ENCODE results near the gene PPP6R2.

GRCh38 chr22:50311606-50312351 is 31.3 kb upstream of the PPP6R2 start:
- TF ChIP-seq, protein P1, sequence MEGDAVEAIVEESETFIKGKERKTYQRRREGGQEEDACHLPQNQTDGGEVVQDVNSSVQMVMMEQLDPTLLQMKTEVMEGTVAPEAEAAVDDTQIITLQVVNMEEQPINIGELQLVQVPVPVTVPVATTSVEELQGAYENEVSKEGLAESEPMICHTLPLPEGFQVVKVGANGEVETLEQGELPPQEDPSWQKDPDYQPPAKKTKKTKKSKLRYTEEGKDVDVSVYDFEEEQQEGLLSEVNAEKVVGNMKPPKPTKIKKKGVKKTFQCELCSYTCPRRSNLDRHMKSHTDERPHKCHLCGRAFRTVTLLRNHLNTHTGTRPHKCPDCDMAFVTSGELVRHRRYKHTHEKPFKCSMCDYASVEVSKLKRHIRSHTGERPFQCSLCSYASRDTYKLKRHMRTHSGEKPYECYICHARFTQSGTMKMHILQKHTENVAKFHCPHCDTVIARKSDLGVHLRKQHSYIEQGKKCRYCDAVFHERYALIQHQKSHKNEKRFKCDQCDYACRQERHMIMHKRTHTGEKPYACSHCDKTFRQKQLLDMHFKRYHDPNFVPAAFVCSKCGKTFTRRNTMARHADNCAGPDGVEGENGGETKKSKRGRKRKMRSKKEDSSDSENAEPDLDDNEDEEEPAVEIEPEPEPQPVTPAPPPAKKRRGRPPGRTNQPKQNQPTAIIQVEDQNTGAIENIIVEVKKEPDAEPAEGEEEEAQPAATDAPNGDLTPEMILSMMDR (IDR thresholded peaks at IDR 0.05) = no peak
- TF ChIP-seq POLR2A (IDR thresholded peaks at IDR 0.05) = no peak
